Large intestine (tissue), 3 donors: ENCODE results near the gene MRPL38. TPM values are rescaled to one million over a fixed set of nuclear protein-coding genes. Genes with fewer than 3 reads are reported as not detected.

ENCODE experiments used
- DNase-seq, 2 donors: peaks; one replicate each; pipeline versions ENCODE4 v3.0.0 to v3.0.0-alpha.2; 2013
- H3K27ac ChIP-seq: one replicate; pipeline ENCODE4 v1.5.1; 2013; ENCODE audit warnings: low read length
- H3K27me3 ChIP-seq: 2 replicates; pipeline ENCODE4 v1.6.1; 2013; ENCODE audit warnings: low read length; ENCODE audit not compliant: control insufficient read depth, insufficient read depth
- H3K36me3 ChIP-seq: 2 replicates; pipeline ENCODE4 v1.6.1; 2013; ENCODE audit warnings: low read length; ENCODE audit not compliant: control insufficient read depth, insufficient read depth
- H3K4me1 ChIP-seq: one replicate; pipeline ENCODE4 v1.6.1; 2013; ENCODE audit warnings: low read length; ENCODE audit not compliant: control insufficient read depth, insufficient read depth
- H3K4me3 ChIP-seq: one replicate; pipeline ENCODE4 v1.5.1; 2013; ENCODE audit warnings: low read length
- H3K9me3 ChIP-seq: one replicate; pipeline ENCODE4 v1.6.1; 2013; ENCODE audit warnings: mild to moderate bottlenecking, low read depth, low read length, moderate library complexity; ENCODE audit not compliant: control insufficient read depth
- WGBS: methylation state at CpG from one replicate; pipeline ENCODE4 v1.1.5; 2013; ENCODE audit warnings: low lambda C conversion rate; ENCODE audit not compliant: insufficient coverage; 5-methylcytosine and 5-hydroxymethylcytosine counted together
- polyA plus RNA-seq: library from polyadenylated mRNA; unstranded; fragments of 120-200 nt; gene quantifications from one replicate; pipeline ENCODE4 v1.2.1, GENCODE V29; 2013

MRPL38 gene
- polyA plus RNA-seq, 1 donor = 62.1 TPM

DNA sequence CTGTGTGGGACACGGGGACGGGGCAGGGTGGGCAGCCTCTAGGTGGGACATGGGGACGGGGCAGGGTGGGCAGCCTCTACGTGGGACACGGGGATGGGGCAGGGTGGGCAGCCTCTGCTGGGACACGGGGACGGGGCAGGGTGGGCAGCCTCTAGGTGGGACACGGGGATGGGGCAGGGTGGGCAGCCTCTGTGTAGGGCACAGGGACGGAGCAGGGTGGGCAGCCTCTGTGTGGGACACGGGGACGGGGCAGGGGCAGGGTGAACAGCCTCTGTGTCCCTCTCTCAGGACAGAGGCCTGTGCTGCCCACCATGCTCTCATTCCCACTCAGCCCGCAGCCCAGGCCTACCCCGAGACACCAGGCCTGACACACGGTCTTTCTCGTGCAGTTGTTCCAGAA lies 16.9 kb upstream of the MRPL38 start:
- H3K36me3 ChIP-seq = peaks cover 45% of the 10 kb centered on the region
- WGBS = no CpG with 5 or more reads among the region's 15 CpGs
- H3K27ac ChIP-seq = no peak overlapping the region
- no peaks in the 10 kb centered on the region for H3K27me3 ChIP-seq
- no peak overlapping the region for H3K4me3 ChIP-seq
- peaks cover 29% of the 10 kb centered on the region for H3K4me1 ChIP-seq
- no peak for DNase-seq
- no peaks in the 10 kb centered on the region for H3K9me3 ChIP-seq

DNA sequence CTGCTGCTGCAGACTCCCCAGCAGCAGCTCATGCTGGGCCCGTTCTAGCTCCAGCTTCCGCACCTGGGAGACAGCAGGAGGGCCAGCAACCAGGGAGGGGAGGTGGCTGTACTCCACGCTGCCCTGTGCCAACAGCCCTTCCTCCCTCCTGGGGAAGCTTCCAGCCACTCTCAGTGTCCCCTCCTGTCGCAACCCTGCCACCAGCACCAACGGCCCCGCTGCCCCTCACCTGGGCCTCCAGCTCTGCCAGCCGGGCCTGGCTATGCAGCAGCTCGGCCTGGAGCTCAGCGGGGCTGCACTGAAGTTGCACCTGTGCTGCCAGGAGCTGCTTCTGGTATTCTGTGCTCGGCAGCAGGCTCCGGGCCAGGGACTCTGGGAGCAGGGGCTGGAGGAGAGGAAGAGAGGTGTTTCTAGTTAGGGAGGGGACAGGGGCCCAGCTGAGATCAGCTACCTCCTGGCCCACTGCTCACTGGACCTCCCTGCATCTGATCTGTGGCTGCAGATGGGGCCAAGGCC lies 15.4 kb upstream of the MRPL38 start:
- no peaks in the 10 kb centered on the region for H3K9me3 ChIP-seq
- H3K27ac ChIP-seq = no peak overlapping the region
- H3K36me3 ChIP-seq = peaks cover 42% of the 10 kb centered on the region
- H3K4me1 ChIP-seq = peaks cover 18% of the 10 kb centered on the region
- H3K27me3 ChIP-seq = no peaks in the 10 kb centered on the region
- DNase-seq = no peak
- WGBS = no CpG with 5 or more reads among the region's 11 CpGs
- H3K4me3 ChIP-seq = no peak overlapping the region

DNA sequence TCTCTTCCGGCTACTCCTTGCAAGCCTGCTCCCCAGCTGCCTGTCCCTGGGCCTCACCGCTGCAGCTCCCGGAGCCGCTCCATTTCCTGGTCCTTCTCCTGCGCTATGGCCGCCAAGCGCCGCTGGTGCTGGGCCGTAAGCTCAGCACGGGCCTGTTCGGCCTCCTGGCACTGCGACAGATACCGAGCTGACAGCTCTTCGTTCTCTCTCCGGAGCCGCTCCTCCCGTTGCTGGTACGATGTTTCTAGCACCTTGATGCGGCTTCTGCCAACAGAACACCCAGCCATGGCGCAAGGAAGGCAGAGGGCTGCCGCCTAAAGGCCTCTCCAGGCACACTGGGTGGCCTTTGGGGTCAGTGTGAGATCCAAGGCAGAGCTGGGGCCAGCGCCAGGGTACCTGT lies 14.9 kb upstream of the MRPL38 start:
- H3K9me3 ChIP-seq = no peaks in the 10 kb centered on the region
- H3K36me3 ChIP-seq = peaks cover 46% of the 10 kb centered on the region
- H3K4me1 ChIP-seq = peaks cover 18% of the 10 kb centered on the region
- no peak for DNase-seq
- H3K27ac ChIP-seq = no peak overlapping the region
- WGBS = no CpG with 5 or more reads among the region's 22 CpGs
- H3K27me3 ChIP-seq = no peaks in the 10 kb centered on the region
- H3K4me3 ChIP-seq = no peak overlapping the region

DNA sequence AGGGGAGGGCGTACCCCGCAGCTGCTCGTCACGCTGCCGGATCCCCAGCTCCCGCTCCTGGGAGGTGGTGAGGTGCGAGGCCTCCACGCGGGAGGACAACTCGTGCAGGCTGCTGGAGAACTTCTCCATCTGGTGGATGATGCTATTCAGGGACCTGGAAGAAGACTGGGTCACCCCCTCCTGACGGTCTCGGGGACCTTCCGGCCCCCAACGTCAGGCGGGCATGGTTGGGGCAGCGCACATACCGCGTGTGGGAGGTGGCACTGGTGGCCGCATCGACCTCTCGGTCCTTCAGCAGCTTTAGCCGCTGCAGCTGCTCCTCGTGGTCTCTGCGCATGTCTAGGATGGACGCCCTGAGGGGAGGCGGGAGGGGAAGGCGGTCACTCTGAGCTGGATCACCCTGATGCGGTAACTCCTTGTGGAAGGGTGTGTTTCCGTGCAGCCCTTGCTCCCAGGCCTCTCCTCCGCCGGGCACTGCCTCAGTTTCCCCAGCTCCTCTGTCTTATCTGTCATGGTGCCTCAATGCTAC lies 13.3 kb upstream of the MRPL38 start:
- H3K27ac ChIP-seq = no peak overlapping the region
- no peak for DNase-seq
- peaks cover 7% of the 10 kb centered on the region for H3K4me1 ChIP-seq
- WGBS = no CpG with 5 or more reads among the region's 31 CpGs
- H3K4me3 ChIP-seq = no peak overlapping the region
- H3K9me3 ChIP-seq = peaks cover 5% of the 10 kb centered on the region
- H3K36me3 ChIP-seq = peaks cover 59% of the 10 kb centered on the region
- H3K27me3 ChIP-seq = no peaks in the 10 kb centered on the region

DNA sequence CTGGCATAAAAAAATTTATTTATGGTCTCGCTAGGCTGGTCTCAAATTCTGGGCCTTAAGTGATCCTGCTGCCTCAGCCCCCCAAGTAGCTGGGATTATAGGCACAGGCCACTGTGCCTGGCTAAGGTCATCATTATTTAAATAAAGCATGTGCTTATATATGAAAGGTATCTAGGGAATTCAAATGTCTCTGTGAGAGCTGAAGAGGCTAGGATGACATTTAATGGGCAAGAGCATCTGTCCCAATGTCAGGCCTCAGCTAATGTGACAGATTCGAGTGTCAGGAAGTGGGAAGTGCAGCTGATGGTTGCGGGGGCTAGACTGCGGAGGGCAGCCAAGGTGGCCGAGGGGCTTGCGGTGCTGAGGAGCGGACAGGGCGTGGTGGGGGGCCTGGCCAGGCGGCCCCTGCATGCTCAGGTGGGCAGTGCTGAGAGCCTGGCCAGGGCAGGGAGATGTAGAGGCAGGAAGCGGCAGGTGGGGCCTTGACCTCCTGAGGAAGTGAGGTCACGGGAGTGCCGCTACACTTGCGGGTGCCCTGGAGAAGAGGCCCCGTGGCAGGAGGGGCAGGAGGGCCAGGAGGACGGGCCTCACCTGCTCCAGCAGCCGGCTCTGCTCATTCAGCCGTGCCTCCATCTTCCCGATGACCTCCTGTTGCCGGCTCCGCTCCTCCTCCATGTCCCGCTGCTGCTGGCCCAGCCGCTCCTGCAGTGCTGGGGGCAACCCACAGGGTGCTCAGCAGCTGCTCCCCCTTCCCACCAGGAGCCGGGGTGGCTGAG lies 12.6 kb upstream of the MRPL38 start:
- no peak overlapping the region for H3K27ac ChIP-seq
- H3K9me3 ChIP-seq = peaks cover 5% of the 10 kb centered on the region
- no peak for DNase-seq
- H3K4me3 ChIP-seq = no peak overlapping the region
- peaks cover under 1% of the 10 kb centered on the region for H3K4me1 ChIP-seq
- H3K27me3 ChIP-seq = no peaks in the 10 kb centered on the region
- no CpG with 5 or more reads among the region's 23 CpGs for WGBS
- H3K36me3 ChIP-seq = peaks cover 58% of the 10 kb centered on the region

DNA sequence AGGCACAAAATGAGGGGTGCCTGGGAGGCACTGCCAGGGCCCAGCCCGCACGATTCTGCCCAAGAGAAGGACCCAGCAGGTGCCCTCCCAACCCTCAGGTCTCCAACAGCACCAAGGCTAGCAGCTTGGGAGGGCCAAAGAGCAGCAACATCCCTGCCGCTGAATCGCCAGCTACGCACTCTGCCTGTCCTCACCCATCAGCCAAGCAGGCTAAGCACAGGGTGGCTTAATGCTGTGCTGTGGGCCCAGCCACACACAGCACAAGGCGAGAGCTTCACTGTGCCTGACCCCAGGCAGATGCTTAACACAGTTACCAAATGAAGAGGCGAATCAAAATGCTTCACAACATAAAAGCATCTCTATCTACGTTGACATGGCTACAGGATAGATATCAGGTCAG lies 10.6 kb upstream of the MRPL38 start:
- H3K36me3 ChIP-seq = peaks cover 63% of the 10 kb centered on the region

DNA sequence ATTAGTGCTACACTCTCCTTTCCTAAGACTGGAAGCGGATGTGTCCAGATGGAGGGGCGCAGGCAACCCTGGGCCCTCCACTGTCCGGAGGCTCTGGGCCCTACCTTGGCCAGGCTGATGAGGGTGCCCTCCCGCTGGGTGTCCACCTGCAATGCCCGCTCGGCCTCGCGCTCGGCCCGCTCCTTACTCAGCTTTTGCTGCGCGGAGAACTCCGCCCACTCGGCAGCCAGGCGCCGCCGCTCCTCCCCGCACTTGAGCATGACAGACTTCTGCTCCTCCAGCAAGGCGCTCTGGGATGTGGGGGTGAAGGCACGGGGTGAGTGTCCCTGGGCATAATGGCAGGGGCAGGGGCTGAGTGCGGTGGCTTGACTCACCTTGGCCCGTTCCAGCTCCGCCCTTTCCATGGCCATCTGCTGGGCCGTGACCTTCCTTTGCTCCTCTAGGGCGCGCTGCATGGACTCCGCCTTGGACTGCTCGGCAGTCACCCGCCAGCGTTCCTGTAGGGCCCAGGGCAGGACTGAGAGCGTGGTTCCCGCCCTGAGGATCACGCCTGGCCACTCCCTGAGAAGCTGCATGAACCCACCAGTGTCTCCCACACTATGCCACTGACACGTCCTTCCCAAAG lies 10.1 kb upstream of the MRPL38 start:
- no peak for DNase-seq
- no peaks in the 10 kb centered on the region for H3K4me1 ChIP-seq
- no peak overlapping the region for H3K4me3 ChIP-seq
- WGBS = no CpG with 5 or more reads among the region's 34 CpGs
- no peak overlapping the region for H3K27ac ChIP-seq
- peaks cover 62% of the 10 kb centered on the region for H3K36me3 ChIP-seq
- peaks cover 5% of the 10 kb centered on the region for H3K9me3 ChIP-seq
- no peaks in the 10 kb centered on the region for H3K27me3 ChIP-seq

More for the DNA sequence above, 10.6 kb upstream of the MRPL38 start:
- Histone ChIP-seq H3K4me1 (no peaks in the 10 kb centered on the region), H3K4me3 (no peak overlapping the region), H3K27ac (no peak overlapping the region), H3K27me3 (no peaks in the 10 kb centered on the region), H3K9me3 (peaks cover 5% of the 10 kb centered on the region)
- no peak for DNase-seq
- WGBS = 100% methylated on average over 1 of the region's 8 CpGs

DNA sequence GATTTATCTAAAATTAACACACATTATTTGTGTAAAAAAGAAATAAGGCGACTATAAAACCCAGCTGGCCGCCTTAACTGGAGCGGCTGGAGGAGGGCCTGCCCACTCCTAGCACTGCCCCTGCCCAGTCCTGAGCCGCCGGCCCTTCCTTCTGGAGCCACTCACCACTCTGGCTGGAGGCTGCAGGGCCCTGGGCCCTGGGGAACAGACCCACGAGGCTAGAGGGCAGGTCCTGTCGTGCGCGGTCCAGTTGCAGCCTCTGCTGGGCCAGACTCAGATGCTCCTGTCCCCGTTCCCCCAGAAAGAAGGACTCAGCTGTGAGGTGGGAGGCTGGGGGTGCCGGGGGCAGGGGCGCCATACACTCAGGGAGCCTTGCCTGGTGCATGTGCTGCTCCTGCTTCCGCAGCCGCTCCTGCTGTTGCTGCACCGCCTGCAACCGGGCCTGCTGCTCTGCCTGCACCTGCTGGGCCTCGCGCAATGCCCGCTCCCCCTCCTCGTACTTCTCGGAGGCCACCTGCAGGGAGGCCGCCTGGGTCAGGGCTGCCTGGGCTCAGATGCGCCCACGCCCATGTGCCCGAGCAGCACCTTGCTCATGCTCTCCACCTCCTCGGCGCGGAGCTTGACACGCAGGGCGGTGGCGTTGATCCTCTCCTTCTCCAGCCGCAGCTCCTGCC lies 9.0 kb upstream of the MRPL38 start:
- peaks cover 62% of the 10 kb centered on the region for H3K36me3 ChIP-seq
- H3K9me3 ChIP-seq = peaks cover 5% of the 10 kb centered on the region
- no peak for DNase-seq
- H3K4me3 ChIP-seq = no peak overlapping the region
- H3K27me3 ChIP-seq = no peaks in the 10 kb centered on the region
- H3K27ac ChIP-seq = no peak overlapping the region
- no CpG with 5 or more reads among the region's 32 CpGs for WGBS
- H3K4me1 ChIP-seq = no peaks in the 10 kb centered on the region

DNA sequence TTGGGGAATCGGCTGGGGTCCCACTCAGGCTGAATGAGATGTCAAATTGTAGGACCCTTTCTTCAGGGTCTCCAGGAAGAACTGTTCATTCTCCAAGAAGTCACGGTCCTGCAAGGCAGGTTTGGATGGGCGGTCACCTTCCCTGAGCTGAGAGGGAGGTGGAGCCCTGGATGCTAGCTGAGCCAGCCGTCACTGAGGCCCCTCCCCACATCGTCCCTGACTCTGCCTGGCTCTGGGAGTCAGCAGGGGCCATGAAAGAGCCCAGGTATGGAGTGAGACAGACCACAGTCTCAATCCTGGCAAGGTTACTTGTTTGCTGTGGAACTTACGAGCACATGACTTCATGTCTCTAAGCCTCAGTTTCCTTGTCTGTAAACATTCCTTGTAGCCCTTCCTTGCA lies 6.0 kb upstream of the MRPL38 start:
- no peaks in the 10 kb centered on the region for H3K4me1 ChIP-seq
- no CpG with 5 or more reads among the region's 6 CpGs for WGBS
- H3K36me3 ChIP-seq = peaks cover 50% of the 10 kb centered on the region
- no peak overlapping the region for H3K4me3 ChIP-seq
- DNase-seq = no peak
- no peak overlapping the region for H3K27ac ChIP-seq
- H3K27me3 ChIP-seq = no peaks in the 10 kb centered on the region
- H3K9me3 ChIP-seq = peaks cover 5% of the 10 kb centered on the region

DNA sequence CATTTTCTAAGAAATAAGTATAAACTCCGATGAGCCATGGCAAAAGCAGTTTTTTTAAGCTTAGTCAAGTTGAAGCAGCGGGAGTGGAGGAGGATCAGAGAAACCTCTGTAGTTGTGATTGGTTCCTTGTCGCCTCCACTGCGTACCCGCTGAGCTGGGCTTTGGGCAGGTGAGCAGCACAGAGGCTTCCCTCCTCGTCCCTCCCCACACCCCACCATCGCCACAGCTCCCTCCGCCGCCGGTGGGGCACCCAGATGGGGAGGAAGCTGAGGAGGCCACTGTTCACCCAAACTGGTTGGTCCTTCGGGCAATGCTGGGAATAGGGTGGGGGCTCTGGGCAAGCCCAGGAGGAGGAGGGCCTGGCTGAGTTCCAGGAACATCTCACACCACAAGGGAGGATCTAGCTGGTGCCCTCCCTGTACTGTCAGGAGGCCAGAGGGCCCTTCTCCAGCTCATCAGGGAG lies 5.2 kb upstream of the MRPL38 start:
- no CpG with 5 or more reads among the region's 11 CpGs for WGBS
- H3K27me3 ChIP-seq = no peaks in the 10 kb centered on the region

More for the DNA sequence above, 5.2 kb upstream of the MRPL38 start:
- no peak overlapping the region for H3K27ac ChIP-seq
- peaks cover 5% of the 10 kb centered on the region for H3K9me3 ChIP-seq
- H3K4me1 ChIP-seq = no peaks in the 10 kb centered on the region
- peaks cover 45% of the 10 kb centered on the region for H3K36me3 ChIP-seq
- no peak overlapping the region for H3K4me3 ChIP-seq
- no peak for DNase-seq
